ENCODE data around the gene DTNB. TPM values are rescaled to one million over a fixed set of nuclear protein-coding genes. Genes with fewer than 3 reads are reported as not detected.

DTNB gene
- polyA plus RNA-seq, 1 experiment = 12.5 TPM

- DNase-seq (ENCODE audit: low read depth, low spot score) = no peak
- Histone ChIP-seq H3K4me3 (ENCODE audit: low read depth, low read length) (no peak overlapping the region), H3K9me3 (ENCODE audit: control insufficient read depth, insufficient read depth, low read length) (no peaks in the 10 kb centered on the region; the same call in 1 of the 2 replicates), H3K27ac (ENCODE audit: low read depth, low read length) (no peak overlapping the region), H3K27me3 (ENCODE audit: control insufficient read depth, insufficient read depth, low read length) (peaks cover 2% of the 10 kb centered on the region)
- TF ChIP-seq, protein P1, sequence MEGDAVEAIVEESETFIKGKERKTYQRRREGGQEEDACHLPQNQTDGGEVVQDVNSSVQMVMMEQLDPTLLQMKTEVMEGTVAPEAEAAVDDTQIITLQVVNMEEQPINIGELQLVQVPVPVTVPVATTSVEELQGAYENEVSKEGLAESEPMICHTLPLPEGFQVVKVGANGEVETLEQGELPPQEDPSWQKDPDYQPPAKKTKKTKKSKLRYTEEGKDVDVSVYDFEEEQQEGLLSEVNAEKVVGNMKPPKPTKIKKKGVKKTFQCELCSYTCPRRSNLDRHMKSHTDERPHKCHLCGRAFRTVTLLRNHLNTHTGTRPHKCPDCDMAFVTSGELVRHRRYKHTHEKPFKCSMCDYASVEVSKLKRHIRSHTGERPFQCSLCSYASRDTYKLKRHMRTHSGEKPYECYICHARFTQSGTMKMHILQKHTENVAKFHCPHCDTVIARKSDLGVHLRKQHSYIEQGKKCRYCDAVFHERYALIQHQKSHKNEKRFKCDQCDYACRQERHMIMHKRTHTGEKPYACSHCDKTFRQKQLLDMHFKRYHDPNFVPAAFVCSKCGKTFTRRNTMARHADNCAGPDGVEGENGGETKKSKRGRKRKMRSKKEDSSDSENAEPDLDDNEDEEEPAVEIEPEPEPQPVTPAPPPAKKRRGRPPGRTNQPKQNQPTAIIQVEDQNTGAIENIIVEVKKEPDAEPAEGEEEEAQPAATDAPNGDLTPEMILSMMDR (IDR thresholded peaks at IDR 0.05; ENCODE audit: low read depth, low read length) = no peak
- ChIA-PET CTCF (interaction anchor here (0.6 to 3.3 kb wide), 3 partner anchors 9 to 143 kb away, joined by 3 to 47 read pairs (median 3); no protein-coding TSS in a partner anchor), POLR2A (no interaction called here)
These were observed 301.8 kb downstream of the DTNB start for GRCh38 chr2:25371253-25372241.

DNA sequence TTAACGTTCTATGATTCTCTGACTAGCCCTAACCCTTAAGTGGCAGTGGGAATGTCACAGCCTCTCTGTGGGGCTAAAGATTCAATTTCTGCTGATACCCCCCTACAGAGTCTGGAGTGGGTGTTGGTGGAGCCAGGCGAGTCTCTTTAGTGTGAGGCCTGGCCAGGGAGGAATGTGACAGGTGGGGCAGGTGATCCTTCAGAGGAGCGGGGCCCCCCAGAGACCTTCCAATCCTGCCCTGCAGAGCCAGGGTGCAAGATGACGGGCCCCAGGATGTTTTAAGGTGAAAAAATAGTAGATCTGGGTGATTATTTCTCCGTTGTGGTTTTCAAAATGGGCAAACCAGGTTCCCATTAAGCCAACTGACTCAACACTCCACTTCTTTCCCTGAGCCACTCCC, 303.5 kb downstream of the DTNB start:
- TF ChIP-seq, protein P1 (IDR thresholded peaks at IDR 0.05; ENCODE audit: low read depth, low read length) = no peak
- ChIA-PET POLR2A (no interaction called here), CTCF (interaction anchor here (3.3 kb wide), 1 partner anchor 8 kb away, joined by 47 read pairs; no protein-coding TSS in a partner anchor)
- no peak for DNase-seq (ENCODE audit: low read depth, low spot score)
- peaks cover 2% of the 10 kb centered on the region for H3K27me3 ChIP-seq (ENCODE audit: control insufficient read depth, insufficient read depth, low read length)
- H3K27ac ChIP-seq (ENCODE audit: low read depth, low read length) = no peak overlapping the region
- H3K9me3 ChIP-seq (ENCODE audit: control insufficient read depth, insufficient read depth, low read length) = no peaks in the 10 kb centered on the region; the same call in 1 of the 2 replicates
- H3K4me3 ChIP-seq (ENCODE audit: low read depth, low read length) = no peak overlapping the region

DNA sequence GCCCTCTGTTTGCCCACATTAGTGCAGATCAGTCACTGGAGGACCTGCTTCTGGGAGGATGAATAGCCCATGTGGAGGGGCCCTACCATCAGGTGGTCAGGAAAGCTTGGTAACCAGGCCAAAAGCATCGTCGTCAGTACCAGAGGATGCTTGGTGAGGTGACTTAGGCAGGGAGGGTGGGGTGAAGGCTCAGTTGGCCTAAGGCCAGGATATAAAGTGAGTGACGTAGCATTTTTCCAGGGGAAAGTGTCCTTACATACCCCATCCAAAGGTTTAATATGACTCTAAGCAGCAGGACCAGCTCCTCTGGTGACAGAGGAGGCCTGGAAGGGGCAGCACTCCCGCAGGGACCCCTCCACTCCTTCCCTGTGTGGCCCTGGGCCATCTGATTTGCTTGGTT, 303.9 kb downstream of the DTNB start:
- no peaks in the 10 kb centered on the region; the same call in 1 of the 2 replicates for H3K9me3 ChIP-seq (ENCODE audit: control insufficient read depth, insufficient read depth, low read length)
- CTCF ChIA-PET = no interaction called here

GRCh38 chr2:25368660-25369059, 304.7 kb downstream of the DTNB start:
- TF ChIP-seq, protein P1 (IDR thresholded peaks at IDR 0.05; ENCODE audit: low read depth, low read length) = no peak
- CTCF ChIA-PET = no interaction called here
- Histone ChIP-seq H3K27ac (ENCODE audit: low read depth, low read length) (no peak overlapping the region), H3K27me3 (ENCODE audit: control insufficient read depth, insufficient read depth, low read length) (peaks cover 4% of the 10 kb centered on the region), H3K4me3 (ENCODE audit: low read depth, low read length) (no peak overlapping the region), H3K9me3 (ENCODE audit: control insufficient read depth, insufficient read depth, low read length) (no peaks in the 10 kb centered on the region; the same call in 1 of the 2 replicates)
- POLR2A ChIA-PET = interaction anchor here (0.6 kb wide), 1 partner anchor 157 kb away, joined by 3 read pairs; no protein-coding TSS in a partner anchor
- DNase-seq (ENCODE audit: low read depth, low spot score) = no peak

More for the DNA sequence above, 303.9 kb downstream of the DTNB start:
- no peak for DNase-seq (ENCODE audit: low read depth, low spot score)
- Histone ChIP-seq H3K27me3 (ENCODE audit: control insufficient read depth, insufficient read depth, low read length) (peaks cover 2% of the 10 kb centered on the region), H3K4me3 (ENCODE audit: low read depth, low read length) (no peak overlapping the region), H3K27ac (ENCODE audit: low read depth, low read length) (no peak overlapping the region)
- TF ChIP-seq, protein P1 (IDR thresholded peaks at IDR 0.05; ENCODE audit: low read depth, low read length) = no peak
- POLR2A ChIA-PET = interaction anchor here (0.6 kb wide), 1 partner anchor 156 kb away, joined by 3 read pairs; no protein-coding TSS in a partner anchor

DNA sequence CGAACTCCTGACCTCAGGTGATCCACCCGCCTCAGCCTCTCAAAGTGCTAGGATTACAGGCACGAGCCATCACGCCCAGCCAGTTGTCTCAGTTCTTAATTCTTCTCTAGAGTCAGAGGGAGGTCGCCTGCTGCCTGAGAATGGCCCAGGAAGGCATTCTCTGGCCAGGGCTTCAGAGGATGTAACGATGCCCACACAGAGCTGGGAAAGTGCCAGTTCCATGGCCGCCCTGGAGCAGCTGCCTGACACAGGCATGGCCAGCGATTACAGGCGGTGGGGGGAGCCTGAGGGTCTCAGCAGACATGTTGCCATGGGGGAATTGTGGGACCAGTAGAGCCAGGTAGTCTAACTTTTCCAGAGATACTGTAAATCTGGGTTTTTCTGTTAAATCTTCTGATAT, 306.1 kb downstream of the DTNB start:
- no peak overlapping the region for H3K4me3 ChIP-seq (ENCODE audit: low read depth, low read length)
- no peaks in the 10 kb centered on the region; the same call in 1 of the 2 replicates for H3K9me3 ChIP-seq (ENCODE audit: control insufficient read depth, insufficient read depth, low read length)
- CTCF ChIA-PET = interaction anchor here (1.4 kb wide), 1 partner anchor 9 kb away, joined by 5 read pairs; no protein-coding TSS in a partner anchor
- POLR2A ChIA-PET = no interaction called here
- no peak for DNase-seq (ENCODE audit: low read depth, low spot score)
- peaks cover 4% of the 10 kb centered on the region for H3K27me3 ChIP-seq (ENCODE audit: control insufficient read depth, insufficient read depth, low read length)
- H3K27ac ChIP-seq (ENCODE audit: low read depth, low read length) = no peak overlapping the region
- TF ChIP-seq, protein P1 (IDR thresholded peaks at IDR 0.05; ENCODE audit: low read depth, low read length) = no peak

All from AG04450 (cell line).